ENCODE results near the gene MAPKAP1. TPM values are rescaled to one million over a fixed set of nuclear protein-coding genes. Genes with fewer than 3 reads are reported as not detected.

MAPKAP1 gene
- total RNA-seq = 66.5 and 71.5 TPM in 2 replicates

- intact Hi-C loops (cut with micrococcal nuclease) = loop anchor here (1.0 kb wide), 1 partner anchor 39 kb away; no protein-coding TSS in a partner anchor
These were observed at the start of gene MAPKAP1 for GRCh38 chr9:125706651-125707471. Gene MAPKAP1 (minus strand): TSS chr9:125707208. CDS start chr9:125672574, 34,634 bp downstream.

GRCh38 chr9:125756518-125756917 is 49.5 kb upstream of the MAPKAP1 start:
- intact Hi-C loops (cut with micrococcal nuclease) = no loop called here

DNA sequence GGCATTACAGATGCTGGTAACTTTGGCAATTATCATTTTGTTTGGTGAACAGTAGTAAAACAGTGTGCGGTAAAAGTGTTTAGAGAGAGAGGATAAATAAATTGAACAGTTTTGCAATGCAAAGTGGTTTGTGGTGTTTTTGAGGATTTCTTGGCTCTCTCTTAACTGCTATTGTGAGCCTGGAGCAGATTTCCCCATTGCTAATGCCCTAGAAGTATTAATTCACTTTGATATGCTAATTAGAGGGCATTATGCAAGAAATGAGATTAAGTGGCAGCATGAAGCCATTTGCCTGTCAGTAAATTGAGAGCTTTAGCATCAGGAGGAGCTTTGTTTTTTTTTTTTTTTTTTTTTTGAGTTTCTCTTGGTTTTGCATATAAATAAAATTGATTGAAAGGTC is 48.3 kb upstream of the MAPKAP1 start:
- intact Hi-C loops (cut with micrococcal nuclease) = no loop called here

GRCh38 chr9:125754096-125754495 is 47.1 kb upstream of the MAPKAP1 start:
- intact Hi-C loops (cut with micrococcal nuclease) = no loop called here

DNA sequence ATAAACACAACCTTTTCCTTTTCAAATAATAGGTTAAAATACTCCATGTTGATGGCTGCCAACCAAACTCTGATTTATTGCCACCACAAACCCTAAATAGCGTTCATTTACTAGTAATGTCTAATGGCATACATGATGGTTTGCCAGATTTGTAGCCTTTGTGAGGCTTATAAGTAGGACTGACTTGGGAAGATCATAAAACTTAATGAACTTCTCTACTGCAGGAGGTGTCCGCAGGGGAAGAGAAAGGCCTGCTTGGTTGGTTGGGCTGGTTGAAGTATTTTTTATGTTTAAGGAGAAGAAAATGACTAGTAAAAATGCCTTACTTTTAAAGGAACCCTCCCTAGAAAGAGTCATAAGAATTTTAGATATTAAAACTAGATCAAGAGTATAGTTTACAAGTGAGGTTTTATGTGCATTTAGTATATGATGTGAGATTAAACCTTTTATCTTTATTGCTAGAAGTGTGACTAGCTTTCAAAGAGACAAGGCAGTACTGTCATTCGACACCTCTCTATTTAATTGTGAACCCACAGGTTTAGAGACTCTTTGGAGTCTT is 45.1 kb upstream of the MAPKAP1 start:
- intact Hi-C loops (cut with micrococcal nuclease) = no loop called here

DNA sequence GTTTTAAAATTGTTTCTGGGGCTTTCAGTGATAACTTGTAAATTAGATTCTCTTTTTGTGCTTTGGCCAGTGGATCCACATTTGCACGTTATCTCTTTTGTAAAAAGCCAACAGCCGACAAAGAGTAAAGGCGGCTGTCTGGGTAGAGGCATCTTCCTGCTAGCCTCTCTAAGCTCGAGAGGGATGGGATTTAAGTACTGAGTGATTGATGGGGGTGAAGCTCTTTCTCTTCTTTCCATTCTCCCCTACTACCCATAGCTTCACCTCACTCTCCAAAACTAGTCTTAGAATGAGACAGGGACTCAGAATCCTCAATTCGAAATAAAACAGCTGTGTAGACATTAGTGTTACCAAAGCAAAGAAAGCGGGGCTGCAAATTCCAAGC is 43.6 kb upstream of the MAPKAP1 start:
- intact Hi-C loops (cut with micrococcal nuclease) = no loop called here

GRCh38 chr9:125749951-125750626 is 43.1 kb upstream of the MAPKAP1 start:
- intact Hi-C loops (cut with micrococcal nuclease) = loop anchor here (5.0 to 10.0 kb wide), 7 partner anchors 72 to 978 kb away; partner anchors contain the start of genes GAPVD1, NR6A1 and PPP6C

DNA sequence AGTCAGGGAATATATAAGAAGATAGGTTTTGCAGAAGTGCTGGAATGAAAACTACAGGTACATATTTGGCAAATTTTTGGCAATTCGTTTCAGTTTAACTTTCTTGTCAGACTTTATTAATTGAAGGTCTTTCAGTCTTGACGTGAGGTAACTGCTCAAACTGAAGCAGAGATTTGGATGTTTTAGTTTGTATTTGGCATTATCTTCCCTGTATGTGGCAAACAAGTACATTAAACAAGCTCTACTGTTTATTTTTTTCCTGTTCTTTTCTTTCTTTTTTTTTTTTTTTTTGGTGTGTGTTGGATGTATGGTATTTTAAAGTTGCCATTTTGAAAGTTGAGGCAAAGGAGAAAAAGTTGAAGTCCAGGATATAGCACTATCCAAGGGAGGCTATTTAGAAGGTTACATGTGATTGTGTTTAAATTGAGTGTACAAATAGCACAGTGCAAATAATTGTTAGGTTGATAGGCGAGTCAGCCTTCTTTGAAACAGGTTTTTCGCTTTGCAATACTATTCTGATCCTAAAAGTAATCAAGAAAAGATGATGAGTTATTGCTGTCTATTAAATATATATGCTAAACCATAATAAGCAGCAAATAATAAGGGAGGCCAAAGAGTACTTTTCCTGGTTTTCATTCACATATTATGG is 42.4 kb upstream of the MAPKAP1 start:
- intact Hi-C loops (cut with micrococcal nuclease) = loop anchor here (5.0 to 10.0 kb wide), 7 partner anchors 73 to 977 kb away; partner anchors contain the start of genes GAPVD1, NR6A1 and PPP6C

- intact Hi-C loops (cut with micrococcal nuclease) = loop anchor here (5.0 to 10.0 kb wide), 7 partner anchors 74 to 976 kb away; partner anchors contain the start of genes GAPVD1, NR6A1 and PPP6C
These were observed 41.6 kb upstream of the MAPKAP1 start for GRCh38 chr9:125748446-125749099.

- intact Hi-C loops (cut with micrococcal nuclease) = loop anchor here (5.0 to 10.0 kb wide), 7 partner anchors 74 to 976 kb away; partner anchors contain the start of genes GAPVD1, NR6A1 and PPP6C
These were observed 40.9 kb upstream of the MAPKAP1 start for GRCh38 chr9:125747765-125748445.

DNA sequence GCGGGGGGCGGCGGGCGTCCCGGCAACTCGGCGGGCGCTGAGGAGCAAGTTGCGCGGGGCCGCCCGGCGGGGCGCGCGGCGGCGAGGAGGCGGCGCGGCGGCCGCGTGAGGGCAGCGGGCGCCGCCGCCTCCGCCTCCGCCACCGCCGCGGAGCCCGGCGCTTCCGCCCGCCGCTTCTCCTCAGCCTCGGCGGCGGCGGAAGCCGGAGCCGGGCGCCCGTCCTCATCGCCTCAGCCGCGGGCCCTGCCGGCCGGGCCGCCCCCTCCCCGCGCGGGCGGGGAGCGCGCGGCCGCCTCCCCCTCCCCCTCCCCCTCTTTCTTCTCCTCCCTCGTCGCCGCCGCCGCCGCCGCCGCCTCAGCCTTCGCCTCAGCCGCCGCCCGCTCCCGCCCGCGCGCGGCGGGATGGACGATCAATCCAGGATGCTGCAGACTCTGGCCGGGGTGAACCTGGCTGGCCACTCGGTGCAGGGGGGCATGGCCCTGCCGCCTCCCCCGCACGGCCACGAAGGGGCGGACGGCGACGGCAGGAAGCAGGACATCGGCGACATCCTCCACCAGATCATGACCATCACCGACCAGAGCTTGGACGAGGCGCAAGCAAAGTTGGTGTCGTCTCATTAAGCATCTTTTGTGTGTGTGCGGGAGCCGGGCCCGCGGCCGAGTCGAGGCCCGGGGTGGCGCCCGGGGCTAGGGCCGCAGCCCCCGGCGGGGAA is 40.2 kb upstream of the MAPKAP1 start, which contains the start of gene PBX3:
PBX3 (plus strand) TSS at position 321 of the 712 bp plus-strand sequence.
- intact Hi-C loops (cut with micrococcal nuclease) = loop anchor here (5.0 to 10.0 kb wide), 7 partner anchors 75 to 975 kb away; partner anchors contain the start of genes GAPVD1, NR6A1 and PPP6C

GRCh38 chr9:125746774-125747052 is 39.7 kb upstream of the MAPKAP1 start:
- intact Hi-C loops (cut with micrococcal nuclease) = loop anchor here (1.0 to 10.0 kb wide), 8 partner anchors 39 to 974 kb away; partner anchors contain the start of genes GAPVD1, MAPKAP1, NR6A1 and PPP6C

DNA sequence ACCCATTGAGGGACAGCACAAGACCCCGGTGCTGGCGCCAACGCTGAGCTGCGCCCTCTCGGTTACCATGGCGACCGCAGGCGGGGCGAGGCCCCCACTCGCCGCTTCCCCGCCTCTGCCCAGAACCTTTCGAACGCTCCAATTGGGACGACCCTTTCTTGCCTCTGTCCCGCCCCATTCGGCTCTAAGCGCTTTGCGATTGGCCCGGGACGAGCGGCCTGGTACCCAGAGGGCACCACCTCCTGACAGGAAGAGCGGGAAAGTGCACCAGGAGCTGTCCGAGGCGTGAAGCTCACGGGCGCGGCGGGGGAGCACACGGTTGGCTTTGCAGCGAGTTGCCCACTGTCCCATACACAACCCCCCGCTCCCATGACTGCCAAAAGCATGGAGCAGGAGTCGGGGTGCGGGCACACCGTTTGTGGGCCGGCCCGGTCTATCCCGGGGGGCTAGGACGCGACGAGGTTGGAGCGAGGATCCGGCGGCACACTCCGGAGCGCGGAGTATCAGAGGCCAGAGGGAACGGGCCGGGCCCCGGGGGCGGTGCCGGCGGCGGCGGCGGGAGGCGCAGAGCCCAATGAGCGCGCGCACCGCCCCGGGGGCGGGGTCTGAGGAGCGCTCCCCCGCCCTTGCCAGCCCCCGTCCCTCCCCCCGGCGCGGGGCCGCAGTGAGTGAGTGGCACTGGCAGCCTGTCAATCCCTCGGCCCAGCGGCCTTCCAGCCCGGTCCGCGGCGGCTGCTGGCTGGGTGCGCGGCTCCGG is 39.2 kb upstream of the MAPKAP1 start:
- intact Hi-C loops (cut with micrococcal nuclease) = loop anchor here (1.0 to 10.0 kb wide), 8 partner anchors 39 to 974 kb away; partner anchors contain the start of genes GAPVD1, MAPKAP1, NR6A1 and PPP6C

GRCh38 chr9:125745682-125746016 is 38.6 kb upstream of the MAPKAP1 start:
- intact Hi-C loops (cut with micrococcal nuclease) = loop anchor here (1.0 to 10.0 kb wide), 8 partner anchors 38 to 973 kb away; partner anchors contain the start of genes GAPVD1, MAPKAP1, NR6A1 and PPP6C

GRCh38 chr9:125745018-125745417 is 38.0 kb upstream of the MAPKAP1 start:
- intact Hi-C loops (cut with micrococcal nuclease) = loop anchor here (5.0 to 10.0 kb wide), 7 partner anchors 77 to 973 kb away; partner anchors contain the start of genes GAPVD1, NR6A1 and PPP6C

DNA sequence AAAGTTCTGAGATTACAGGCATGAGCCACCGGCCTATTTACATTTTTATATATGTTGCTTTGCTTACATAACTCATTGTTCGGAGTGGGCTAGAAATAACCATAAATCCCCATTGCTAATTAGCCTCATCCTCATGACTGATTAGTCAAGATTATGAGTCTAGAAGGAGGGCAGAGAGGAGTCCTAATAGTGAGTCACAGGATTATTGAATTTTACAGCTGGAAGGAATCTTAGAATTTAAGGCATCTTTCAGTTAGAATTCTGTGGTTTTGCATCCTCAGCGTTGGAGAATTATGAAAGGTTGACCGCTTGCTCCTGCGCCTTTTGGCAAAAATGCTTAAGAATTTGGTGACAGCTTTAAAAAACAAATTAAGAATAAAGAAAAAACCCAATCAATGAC is 37.6 kb upstream of the MAPKAP1 start:
- intact Hi-C loops (cut with micrococcal nuclease) = loop anchor here (5.0 to 10.0 kb wide), 7 partner anchors 78 to 972 kb away; partner anchors contain the start of genes GAPVD1, NR6A1 and PPP6C

DNA sequence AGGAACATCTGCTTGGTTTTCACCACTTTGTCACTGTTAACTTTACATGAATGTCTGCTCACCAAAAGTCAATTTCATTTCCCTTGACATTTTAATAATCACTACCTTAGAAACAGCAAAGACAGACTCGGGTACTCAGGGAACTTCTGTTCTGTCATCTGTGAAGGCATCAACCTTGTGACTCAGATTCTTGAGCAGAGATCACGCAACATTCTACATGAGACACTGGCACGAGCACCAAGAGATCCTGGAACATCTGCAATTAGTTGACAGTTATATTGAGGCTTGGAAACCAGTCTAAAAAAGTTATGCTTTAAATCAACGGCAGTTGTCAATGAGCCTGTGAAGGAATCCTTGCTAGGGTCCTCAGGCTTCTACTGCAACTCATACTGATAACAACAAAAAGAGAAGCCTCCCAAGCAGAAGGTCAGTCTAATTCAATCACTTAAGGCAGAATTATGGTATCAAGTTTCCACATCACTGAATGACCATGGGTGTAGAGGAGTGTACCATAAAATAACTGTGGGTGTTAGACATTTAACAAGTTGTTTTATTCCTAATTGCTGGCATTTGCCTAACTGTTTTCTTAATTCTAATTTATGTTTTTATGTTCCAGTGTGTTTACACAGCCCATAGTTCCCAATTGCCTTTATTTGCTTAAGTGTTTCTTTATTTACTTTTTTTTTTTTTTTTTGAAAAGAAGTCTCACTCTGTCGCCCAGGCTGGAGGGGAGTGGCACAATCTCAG is 36.8 kb upstream of the MAPKAP1 start:
- intact Hi-C loops (cut with micrococcal nuclease) = loop anchor here (10.0 kb wide), 2 partner anchors 99 to 179 kb away; no protein-coding TSS in a partner anchor

Data from T-helper 2 cell treated with Interferon-gamma antibody and Interleukin-4, amounts not matched to agents 100 ng/mL and 5 ng/mL, for 36 hours (primary cell).